HEK293T (cell line): ENCODE measurements around the gene CDCP1.

Experiments used
- ARNT ChIP-seq: fragments of 450-650 bp; IDR thresholded peaks from 2 replicates; pipeline ENCODE4 v1.6.1; 2017; ENCODE audit warnings: mild to moderate bottlenecking
- BHLHE40 ChIP-seq: fragments of 450-650 bp; IDR thresholded peaks from 2 replicates; pipeline ENCODE4 v1.6.1; 2016; ENCODE audit warnings: mild to moderate bottlenecking, moderate library complexity, borderline replicate concordance
- ELF4 ChIP-seq: fragments of 450-650 bp; IDR thresholded peaks from 2 replicates; pipeline ENCODE4 v1.6.1; 2017; ENCODE audit warnings: antibody characterized with exemption
- L3MBTL2 ChIP-seq: fragments of 450-650 bp; conservative IDR thresholded peaks from 2 replicates; pipeline ENCODE4 v1.6.1; 2016; ENCODE audit warnings: mild to moderate bottlenecking
- NFRKB ChIP-seq: fragments of 450-650 bp; IDR thresholded peaks from 2 replicates; pipeline ENCODE4 v1.6.1; 2016; ENCODE audit warnings: mild to moderate bottlenecking, moderate library complexity
- SUZ12 ChIP-seq: fragments of 450-650 bp; IDR thresholded peaks from 2 replicates; pipeline ENCODE4 v1.6.1; 2016; ENCODE audit warnings: mild to moderate bottlenecking

GRCh38 chr3:45103334-45103733 is 42.8 kb downstream of the CDCP1 start:
- TF ChIP-seq ARNT, result no peak
- no peak for TF ChIP-seq L3MBTL2
- TF ChIP-seq NFRKB, result no peak
- TF ChIP-seq ELF4, result no peak
- TF ChIP-seq SUZ12, result no peak
- no peak for TF ChIP-seq BHLHE40
